K562 (cell line): ENCODE data around the gene SLCO2B1. TPM values are rescaled to one million over a fixed set of nuclear protein-coding genes. Genes with fewer than 3 reads are reported as not detected.

Experiments
- BACH1 ChIP-seq: fragments of 200-800 bp; sonication (Bioruptor generic); IDR thresholded peaks from 2 replicates; pipeline ENCODE4 v1.6.1; 2016; ENCODE audit warnings: missing genetic modification characterization, missing compliant biosample characterization
- BCL6 ChIP-seq: fragments of 250-450 bp; sonication (Bioruptor Pico); IDR thresholded peaks from 2 replicates; pipeline ENCODE4 v1.4.0; 2020
- BCOR ChIP-seq: fragments of 450-650 bp; IDR thresholded peaks from 2 replicates; pipeline ENCODE4 v1.6.1; 2016
- CSDE1 ChIP-seq, 2 experiments: fragments of 450-650 bp; IDR thresholded peaks; 2 replicates each; pipeline ENCODE4 v1.6.1; 2016; ENCODE audit warnings: mild to moderate bottlenecking in 1 of 2
- GABPA ChIP-seq: fragments of 200-800 bp; sonication (Bioruptor generic); conservative IDR thresholded peaks from 2 replicates; pipeline ENCODE4 v1.6.1; 2016; ENCODE audit warnings: low read depth, missing genetic modification characterization, missing compliant biosample characterization
- HDAC6 ChIP-seq: IDR thresholded peaks from 2 replicates; pipeline ENCODE4 v1.6.1; 2012; ENCODE audit warnings: low read depth, mild to moderate bottlenecking, control low read depth, inconsistent platforms, low read length, moderate library complexity
- HNRNPLL ChIP-seq: fragments of 200-400 bp; formaldehyde crosslinking; IDR thresholded peaks from 2 replicates; pipeline ENCODE4 v1.6.1; 2017; ENCODE audit warnings: low read length, low read depth, mild to moderate bottlenecking; ENCODE audit not compliant: poor library complexity, severe bottlenecking
- HSF4 ChIP-seq: fragments of 250-450 bp; sonication (Bioruptor Pico); IDR thresholded peaks from 2 replicates; pipeline ENCODE4 v2.1.2; 2022; ENCODE audit warnings: mild to moderate bottlenecking, moderate library complexity, borderline replicate concordance
- LEF1 ChIP-seq: fragments of 450-650 bp; IDR thresholded peaks from 2 replicates; pipeline ENCODE4 v1.6.1; 2016; ENCODE audit warnings: mild to moderate bottlenecking
- MIER1 ChIP-seq: fragments of 450-650 bp; IDR thresholded peaks from 2 replicates; pipeline ENCODE4 v1.6.1; 2016; ENCODE audit warnings: antibody characterized with exemption, mild to moderate bottlenecking, low read depth
- MYC ChIP-seq, 2 experiments: fragments of 250-450 bp in 1 of 2; sonication (Bioruptor Pico) in 1 of 2; IDR thresholded peaks; 2 replicates each; pipeline versions ENCODE4 v1.5.1 to v1.6.1; 2012 to 2021; ENCODE audit warnings: low read depth in 2 of 2, borderline replicate concordance in 1 of 2, improper control_type of control experiment in 1 of 2, low read length in 1 of 2, mild to moderate bottlenecking in 1 of 2, moderate library complexity in 1 of 2
- NCOA4 ChIP-seq: fragments of 450-650 bp; IDR thresholded peaks from 2 replicates; pipeline ENCODE4 v1.6.1; 2018; ENCODE audit warnings: mild to moderate bottlenecking; ENCODE audit not compliant: partially characterized antibody
- OTX1 ChIP-seq: fragments of 450-650 bp; formaldehyde crosslinking; IDR thresholded peaks from 2 replicates; pipeline ENCODE4 v1.4.0; 2022; ENCODE audit warnings: mild to moderate bottlenecking
- PPARD ChIP-seq: fragments of 250-450 bp; sonication (Bioruptor Pico); IDR thresholded peaks from 2 replicates; pipeline ENCODE4 v1.8.0; 2022; ENCODE audit warnings: inconsistent platforms, mild to moderate bottlenecking, moderate library complexity
- PRPF4 ChIP-seq: fragments of 200-400 bp; formaldehyde crosslinking; IDR thresholded peaks from one replicate; pipeline ENCODE4 v1.6.1; 2017; ENCODE audit warnings: low read length, low read depth, mild to moderate bottlenecking; ENCODE audit not compliant: insufficient read depth, poor library complexity, severe bottlenecking
- ZNF134 ChIP-seq: fragments of 250-450 bp; sonication (Bioruptor Pico); conservative IDR thresholded peaks from 2 replicates; pipeline ENCODE4 v1.4.0; 2020
- ZNF384 ChIP-seq: IDR thresholded peaks from 2 replicates; pipeline ENCODE4 v1.6.1; 2012; ENCODE audit warnings: low read depth, low read length, improper control_type of control experiment
- ZNF583 ChIP-seq: fragments of 250-450 bp; sonication (Bioruptor Pico); IDR thresholded peaks from 2 replicates; pipeline ENCODE4 v1.4.0; 2020
- ZNF780A ChIP-seq: fragments of 250-450 bp; sonication (Bioruptor Pico); IDR thresholded peaks from 2 replicates; pipeline ENCODE4 v1.5.0; 2021; ENCODE audit warnings: mild to moderate bottlenecking
- polyA plus RNA-seq, 8 experiments: library from polyadenylated mRNA; depleted of rRNA in 4 of 8; stranded (reverse) in 5 of 8; unstranded in 3 of 8; fragments of >200 nt; fragmentation: Nextera tagmentation in 2 of 8; fragmentation: Illumina TruSeq in 1 of 8; extraction: Ambion mirVana in 2 of 8; extraction: Trizol in 1 of 8; gene quantifications; 2 replicates each; pipeline versions ENCODE4 v1.2.1 to v1.2.3, GENCODE V29; 2011 to 2014; ENCODE audit warnings: inconsistent platforms in 1 of 8, missing spikeins in 1 of 8
- total RNA-seq, 7 experiments: library from RNA; depleted of rRNA in 6 of 7; stranded (reverse); fragments of >200 nt in 6 of 7; fragmentation: Illumina TruSeq in 2 of 7; extraction: Trizol in 2 of 7; gene quantifications; 2 replicates each; pipeline versions ENCODE4 v1.2.1 to v1.2.3, GENCODE V29; 2011 to 2021; ENCODE audit warnings: low replicate concordance in 1 of 7
- TF ChIP-seq, protein P1 (sequence below): fragments of 450-650 bp; formaldehyde crosslinking; IDR thresholded peaks from 2 replicates; pipeline ENCODE4 v1.4.0; 2020; ENCODE audit warnings: mild to moderate bottlenecking, moderate library complexity
- TF ChIP-seq, protein P2 (sequence below): fragments of 250-450 bp; sonication (Bioruptor Pico); IDR thresholded peaks from 2 replicates; pipeline ENCODE4 v1.8.0; 2022; ENCODE audit warnings: moderate library complexity, mild to moderate bottlenecking, inconsistent platforms
- TF ChIP-seq, protein P3 (sequence below): fragments of 250-450 bp; sonication (Bioruptor Pico); IDR thresholded peaks from 2 replicates; pipeline ENCODE4 v1.5.0; 2020; ENCODE audit warnings: mild to moderate bottlenecking
- TF ChIP-seq, protein P4 (sequence below): fragments of 450-650 bp; IDR thresholded peaks from 2 replicates; pipeline ENCODE4 v1.6.1; 2016

Gene SLCO2B1
- total and polyA plus RNA-seq, 9 of the 15 experiments (the other 6 are each of a cell fraction or from before 2014, with no cell fraction given): 0.70 to 14.7 (median 7.6) TPM

DNA sequence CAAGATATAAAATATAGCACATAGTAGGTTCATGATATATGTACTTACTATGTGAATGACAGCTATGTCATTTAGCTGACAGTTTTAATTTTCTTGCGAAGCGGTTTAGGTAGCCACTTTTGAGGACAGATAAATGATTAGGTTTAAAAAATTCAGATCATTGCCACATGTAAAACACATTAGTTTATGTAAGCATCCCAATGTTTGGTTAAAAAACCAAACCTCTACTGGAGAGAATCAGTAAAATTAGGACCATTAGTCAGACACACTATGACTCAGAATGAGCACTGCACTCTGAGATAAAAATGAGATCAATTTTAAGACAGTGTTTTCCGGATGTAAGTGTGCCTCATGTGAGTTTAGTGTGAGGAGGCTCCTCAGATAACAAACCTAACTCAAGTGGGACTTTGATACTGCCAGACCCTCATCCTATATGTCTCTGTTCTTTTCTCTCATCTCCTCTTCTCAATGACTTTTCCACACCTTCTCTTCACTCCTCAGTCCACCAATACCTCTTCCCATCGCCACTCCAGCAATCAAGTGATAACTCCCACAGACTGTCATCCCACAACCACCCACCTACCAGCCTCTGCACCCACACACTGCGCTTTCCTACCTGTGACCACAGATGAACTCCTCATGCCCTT is 47.4 kb upstream of the SLCO2B1 start (continued):
- TF ChIP-seq, protein P1, sequence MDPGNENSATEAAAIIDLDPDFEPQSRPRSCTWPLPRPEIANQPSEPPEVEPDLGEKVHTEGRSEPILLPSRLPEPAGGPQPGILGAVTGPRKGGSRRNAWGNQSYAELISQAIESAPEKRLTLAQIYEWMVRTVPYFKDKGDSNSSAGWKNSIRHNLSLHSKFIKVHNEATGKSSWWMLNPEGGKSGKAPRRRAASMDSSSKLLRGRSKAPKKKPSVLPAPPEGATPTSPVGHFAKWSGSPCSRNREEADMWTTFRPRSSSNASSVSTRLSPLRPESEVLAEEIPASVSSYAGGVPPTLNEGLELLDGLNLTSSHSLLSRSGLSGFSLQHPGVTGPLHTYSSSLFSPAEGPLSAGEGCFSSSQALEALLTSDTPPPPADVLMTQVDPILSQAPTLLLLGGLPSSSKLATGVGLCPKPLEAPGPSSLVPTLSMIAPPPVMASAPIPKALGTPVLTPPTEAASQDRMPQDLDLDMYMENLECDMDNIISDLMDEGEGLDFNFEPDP (CRISPR knock-in tag): no peak
- TF ChIP-seq MIER1: 0 out of 2 replicates have a peak, but pooled peaks have one; percentile 25
- TF ChIP-seq ZNF780A (CRISPR knock-in tag): no peak
- TF ChIP-seq, protein P2, sequence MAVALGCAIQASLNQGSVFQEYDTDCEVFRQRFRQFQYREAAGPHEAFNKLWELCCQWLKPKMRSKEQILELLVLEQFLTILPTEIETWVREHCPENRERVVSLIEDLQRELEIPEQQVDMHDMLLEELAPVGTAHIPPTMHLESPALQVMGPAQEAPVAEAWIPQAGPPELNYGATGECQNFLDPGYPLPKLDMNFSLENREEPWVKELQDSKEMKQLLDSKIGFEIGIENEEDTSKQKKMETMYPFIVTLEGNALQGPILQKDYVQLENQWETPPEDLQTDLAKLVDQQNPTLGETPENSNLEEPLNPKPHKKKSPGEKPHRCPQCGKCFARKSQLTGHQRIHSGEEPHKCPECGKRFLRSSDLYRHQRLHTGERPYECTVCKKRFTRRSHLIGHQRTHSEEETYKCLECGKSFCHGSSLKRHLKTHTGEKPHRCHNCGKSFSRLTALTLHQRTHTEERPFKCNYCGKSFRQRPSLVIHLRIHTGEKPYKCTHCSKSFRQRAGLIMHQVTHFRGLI (CRISPR knock-in tag): no peak
- no peak for TF ChIP-seq HNRNPLL
- TF ChIP-seq, protein P3, sequence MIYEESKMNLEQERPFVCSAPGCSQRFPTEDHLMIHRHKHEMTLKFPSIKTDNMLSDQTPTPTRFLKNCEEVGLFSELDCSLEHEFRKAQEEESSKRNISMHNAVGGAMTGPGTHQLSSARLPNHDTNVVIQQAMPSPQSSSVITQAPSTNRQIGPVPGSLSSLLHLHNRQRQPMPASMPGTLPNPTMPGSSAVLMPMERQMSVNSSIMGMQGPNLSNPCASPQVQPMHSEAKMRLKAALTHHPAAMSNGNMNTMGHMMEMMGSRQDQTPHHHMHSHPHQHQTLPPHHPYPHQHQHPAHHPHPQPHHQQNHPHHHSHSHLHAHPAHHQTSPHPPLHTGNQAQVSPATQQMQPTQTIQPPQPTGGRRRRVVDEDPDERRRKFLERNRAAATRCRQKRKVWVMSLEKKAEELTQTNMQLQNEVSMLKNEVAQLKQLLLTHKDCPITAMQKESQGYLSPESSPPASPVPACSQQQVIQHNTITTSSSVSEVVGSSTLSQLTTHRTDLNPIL: no peak
- TF ChIP-seq OTX1 (CRISPR knock-in tag): no peak
- TF ChIP-seq MYC (IDR thresholded peaks at IDR 0.05; ENCODE audit: low read depth, low read length): no peak
- TF ChIP-seq MYC (CRISPR knock-in tag; IDR thresholded peaks at IDR 0.05; ENCODE audit: borderline replicate concordance, low read depth): no peak
- peak; percentile 84 for TF ChIP-seq LEF1
- TF ChIP-seq BCL6 (CRISPR knock-in tag): no peak
- no peak for TF ChIP-seq GABPA (tag)
- no peak for TF ChIP-seq CSDE1 (IDR thresholded peaks at IDR 0.05)
- no peak for TF ChIP-seq ZNF583 (CRISPR knock-in tag)
- TF ChIP-seq BACH1 (tag): no peak
- peak; percentile 78; the same call in 1 of the 2 replicates for TF ChIP-seq BCOR
- TF ChIP-seq NCOA4: no peak
- TF ChIP-seq, protein P4, sequence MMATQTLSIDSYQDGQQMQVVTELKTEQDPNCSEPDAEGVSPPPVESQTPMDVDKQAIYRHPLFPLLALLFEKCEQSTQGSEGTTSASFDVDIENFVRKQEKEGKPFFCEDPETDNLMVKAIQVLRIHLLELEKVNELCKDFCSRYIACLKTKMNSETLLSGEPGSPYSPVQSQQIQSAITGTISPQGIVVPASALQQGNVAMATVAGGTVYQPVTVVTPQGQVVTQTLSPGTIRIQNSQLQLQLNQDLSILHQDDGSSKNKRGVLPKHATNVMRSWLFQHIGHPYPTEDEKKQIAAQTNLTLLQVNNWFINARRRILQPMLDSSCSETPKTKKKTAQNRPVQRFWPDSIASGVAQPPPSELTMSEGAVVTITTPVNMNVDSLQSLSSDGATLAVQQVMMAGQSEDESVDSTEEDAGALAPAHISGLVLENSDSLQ: peak; percentile 68
- TF ChIP-seq HDAC6: no peak
- TF ChIP-seq HSF4 (CRISPR knock-in tag): no peak
- TF ChIP-seq PRPF4: no peak
- TF ChIP-seq ZNF384: no peak
- no peak for TF ChIP-seq PPARD (CRISPR knock-in tag)
- TF ChIP-seq ZNF134 (CRISPR knock-in tag): no peak
